ENCODE measurements around the gene IER5. TPM values are rescaled to one million over a fixed set of nuclear protein-coding genes. Genes with fewer than 3 reads are reported as not detected.

IER5 gene
- polyA plus RNA-seq, 1 donor from 2014 or later, result 8.4 TPM

DNA sequence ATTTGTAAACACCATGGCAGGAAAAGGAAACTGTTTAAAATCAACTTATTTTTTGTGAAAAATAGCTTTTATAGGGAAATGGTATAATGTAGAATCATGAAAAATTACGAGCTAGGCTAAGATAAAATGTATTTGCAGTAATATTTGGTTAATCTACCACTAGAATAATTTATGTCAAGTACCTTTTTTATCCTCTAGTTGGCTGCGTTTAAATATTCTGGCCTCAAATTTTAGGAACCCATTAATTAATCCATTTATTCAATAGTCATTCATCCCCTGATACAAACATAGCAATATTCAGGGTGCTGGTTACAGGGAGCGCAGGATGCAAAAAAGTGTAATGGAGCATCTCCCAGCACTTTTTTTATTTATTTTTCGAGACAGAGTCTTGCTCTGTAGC lies 8.6 kb upstream of the IER5 start:
- Histone ChIP-seq H3K27me3 (ENCODE audit: insufficient read depth, low read depth, low read length) (no peaks in the 10 kb centered on the region), H3K27ac (ENCODE audit: low read length) (no peak overlapping the region), H3K9me3 (ENCODE audit: low read length) (no peaks in the 10 kb centered on the region), H3F3A (ENCODE audit: insufficient read depth, low read length, poor library complexity, severe bottlenecking) (no peaks in the 10 kb centered on the region), H3K9ac (ENCODE audit: low read length) (no peak overlapping the region), H2AFZ (ENCODE audit: low read depth, low read length) (no peak overlapping the region), H3K4me3 (ENCODE audit: low read length) (no peak overlapping the region), H3K36me3 (ENCODE audit: insufficient read depth, low read length) (no peaks in the 10 kb centered on the region), H3K79me2 (replicated peaks; ENCODE audit: insufficient read depth, low read length) (no peaks in the 10 kb centered on the region), H4K20me1 (ENCODE audit: insufficient read depth) (no peaks in the 10 kb centered on the region), H3K4me2 (ENCODE audit: low read length) (no peak overlapping the region), H3K9me2 (ENCODE audit: insufficient read depth, low read length) (no peaks in the 10 kb centered on the region)
- TF ChIP-seq, protein P1, sequence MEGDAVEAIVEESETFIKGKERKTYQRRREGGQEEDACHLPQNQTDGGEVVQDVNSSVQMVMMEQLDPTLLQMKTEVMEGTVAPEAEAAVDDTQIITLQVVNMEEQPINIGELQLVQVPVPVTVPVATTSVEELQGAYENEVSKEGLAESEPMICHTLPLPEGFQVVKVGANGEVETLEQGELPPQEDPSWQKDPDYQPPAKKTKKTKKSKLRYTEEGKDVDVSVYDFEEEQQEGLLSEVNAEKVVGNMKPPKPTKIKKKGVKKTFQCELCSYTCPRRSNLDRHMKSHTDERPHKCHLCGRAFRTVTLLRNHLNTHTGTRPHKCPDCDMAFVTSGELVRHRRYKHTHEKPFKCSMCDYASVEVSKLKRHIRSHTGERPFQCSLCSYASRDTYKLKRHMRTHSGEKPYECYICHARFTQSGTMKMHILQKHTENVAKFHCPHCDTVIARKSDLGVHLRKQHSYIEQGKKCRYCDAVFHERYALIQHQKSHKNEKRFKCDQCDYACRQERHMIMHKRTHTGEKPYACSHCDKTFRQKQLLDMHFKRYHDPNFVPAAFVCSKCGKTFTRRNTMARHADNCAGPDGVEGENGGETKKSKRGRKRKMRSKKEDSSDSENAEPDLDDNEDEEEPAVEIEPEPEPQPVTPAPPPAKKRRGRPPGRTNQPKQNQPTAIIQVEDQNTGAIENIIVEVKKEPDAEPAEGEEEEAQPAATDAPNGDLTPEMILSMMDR (IDR thresholded peaks at IDR 0.05; ENCODE audit: poor library complexity, severe bottlenecking), result no peak
- TF ChIP-seq MXI1 (conservative IDR thresholded peaks at IDR 0.05; ENCODE audit: poor library complexity, severe bottlenecking) (no peak), RAD21 (conservative IDR thresholded peaks at IDR 0.05) (no peak), EP300 (conservative IDR thresholded peaks at IDR 0.05; ENCODE audit: poor library complexity, severe bottlenecking) (no peak), EZH2 (IDR thresholded peaks at IDR 0.05; ENCODE audit: borderline replicate concordance, insufficient read depth, low read length, poor library complexity, severe bottlenecking) (no peak), TAF1 (IDR thresholded peaks at IDR 0.05; ENCODE audit: low read depth) (no peak), POLR2AphosphoS5 (IDR thresholded peaks at IDR 0.05) (no peak), SMC3 (conservative IDR thresholded peaks at IDR 0.05; ENCODE audit: poor library complexity) (no peak)
- TF ChIP-seq, protein P2, sequence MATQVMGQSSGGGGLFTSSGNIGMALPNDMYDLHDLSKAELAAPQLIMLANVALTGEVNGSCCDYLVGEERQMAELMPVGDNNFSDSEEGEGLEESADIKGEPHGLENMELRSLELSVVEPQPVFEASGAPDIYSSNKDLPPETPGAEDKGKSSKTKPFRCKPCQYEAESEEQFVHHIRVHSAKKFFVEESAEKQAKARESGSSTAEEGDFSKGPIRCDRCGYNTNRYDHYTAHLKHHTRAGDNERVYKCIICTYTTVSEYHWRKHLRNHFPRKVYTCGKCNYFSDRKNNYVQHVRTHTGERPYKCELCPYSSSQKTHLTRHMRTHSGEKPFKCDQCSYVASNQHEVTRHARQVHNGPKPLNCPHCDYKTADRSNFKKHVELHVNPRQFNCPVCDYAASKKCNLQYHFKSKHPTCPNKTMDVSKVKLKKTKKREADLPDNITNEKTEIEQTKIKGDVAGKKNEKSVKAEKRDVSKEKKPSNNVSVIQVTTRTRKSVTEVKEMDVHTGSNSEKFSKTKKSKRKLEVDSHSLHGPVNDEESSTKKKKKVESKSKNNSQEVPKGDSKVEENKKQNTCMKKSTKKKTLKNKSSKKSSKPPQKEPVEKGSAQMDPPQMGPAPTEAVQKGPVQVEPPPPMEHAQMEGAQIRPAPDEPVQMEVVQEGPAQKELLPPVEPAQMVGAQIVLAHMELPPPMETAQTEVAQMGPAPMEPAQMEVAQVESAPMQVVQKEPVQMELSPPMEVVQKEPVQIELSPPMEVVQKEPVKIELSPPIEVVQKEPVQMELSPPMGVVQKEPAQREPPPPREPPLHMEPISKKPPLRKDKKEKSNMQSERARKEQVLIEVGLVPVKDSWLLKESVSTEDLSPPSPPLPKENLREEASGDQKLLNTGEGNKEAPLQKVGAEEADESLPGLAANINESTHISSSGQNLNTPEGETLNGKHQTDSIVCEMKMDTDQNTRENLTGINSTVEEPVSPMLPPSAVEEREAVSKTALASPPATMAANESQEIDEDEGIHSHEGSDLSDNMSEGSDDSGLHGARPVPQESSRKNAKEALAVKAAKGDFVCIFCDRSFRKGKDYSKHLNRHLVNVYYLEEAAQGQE (IDR thresholded peaks at IDR 0.05; ENCODE audit: borderline replicate concordance), result no peak

DNA sequence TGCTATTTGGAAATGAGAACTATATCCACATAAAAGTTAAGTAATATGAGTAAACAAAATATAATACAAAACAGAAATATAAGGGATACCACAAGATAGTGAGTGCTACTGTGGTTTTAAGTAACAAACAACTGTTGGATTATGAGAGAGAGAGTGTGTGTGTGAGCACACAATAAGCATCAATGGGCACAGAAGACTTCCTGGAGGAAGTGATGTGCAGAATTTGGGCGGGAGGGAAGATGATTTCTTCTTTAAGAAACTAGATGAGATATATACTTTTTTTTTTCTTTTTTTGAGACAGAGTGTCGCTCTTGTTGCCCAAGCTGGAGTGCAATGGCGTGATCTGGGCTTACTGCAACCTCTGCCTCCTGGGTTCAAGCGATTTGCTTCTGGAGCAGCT lies 7.9 kb upstream of the IER5 start:
- H3K9me2 ChIP-seq (ENCODE audit: insufficient read depth, low read length), result no peaks in the 10 kb centered on the region
- H4K20me1 ChIP-seq (ENCODE audit: insufficient read depth), result no peaks in the 10 kb centered on the region
- no peak overlapping the region for H3K4me3 ChIP-seq (ENCODE audit: low read length)
- H3K4me2 ChIP-seq (ENCODE audit: low read length), result no peak overlapping the region
- no peaks in the 10 kb centered on the region for H3K79me2 ChIP-seq (replicated peaks; ENCODE audit: insufficient read depth, low read length)
- no peaks in the 10 kb centered on the region for H3K27me3 ChIP-seq (ENCODE audit: insufficient read depth, low read depth, low read length)
- TF ChIP-seq SMC3 (conservative IDR thresholded peaks at IDR 0.05; ENCODE audit: poor library complexity) (no peak), EZH2 (IDR thresholded peaks at IDR 0.05; ENCODE audit: borderline replicate concordance, insufficient read depth, low read length, poor library complexity, severe bottlenecking) (no peak), RAD21 (conservative IDR thresholded peaks at IDR 0.05) (no peak), TAF1 (IDR thresholded peaks at IDR 0.05; ENCODE audit: low read depth) (no peak), EP300 (conservative IDR thresholded peaks at IDR 0.05; ENCODE audit: poor library complexity, severe bottlenecking) (no peak), POLR2AphosphoS5 (IDR thresholded peaks at IDR 0.05) (no peak), MXI1 (conservative IDR thresholded peaks at IDR 0.05; ENCODE audit: poor library complexity, severe bottlenecking) (no peak)
- TF ChIP-seq, protein P2 (IDR thresholded peaks at IDR 0.05; ENCODE audit: borderline replicate concordance), result no peak
- TF ChIP-seq, protein P1 (IDR thresholded peaks at IDR 0.05; ENCODE audit: poor library complexity, severe bottlenecking), result no peak
- no peak overlapping the region for H3K9ac ChIP-seq (ENCODE audit: low read length)
- no peaks in the 10 kb centered on the region for H3K36me3 ChIP-seq (ENCODE audit: insufficient read depth, low read length)
- no peak overlapping the region for H3K27ac ChIP-seq (ENCODE audit: low read length)
- H3F3A ChIP-seq (ENCODE audit: insufficient read depth, low read length, poor library complexity, severe bottlenecking), result no peaks in the 10 kb centered on the region
- no peak overlapping the region for H2AFZ ChIP-seq (ENCODE audit: low read depth, low read length)
- no peaks in the 10 kb centered on the region for H3K9me3 ChIP-seq (ENCODE audit: low read length)
